ENCODE results near the gene SEMA5B.

- TF ChIP-seq YY1 (IDR thresholded peaks at IDR 0.05; ENCODE audit: insufficient read depth, insufficient read length): no peak
- no peak for TF ChIP-seq SUZ12 (IDR thresholded peaks at IDR 0.05; ENCODE audit: extremely low read depth, insufficient read depth, insufficient read length)
- no peak for TF ChIP-seq ZNF274 (IDR thresholded peaks at IDR 0.05; ENCODE audit: low read depth, low read length)
These were observed 39.0 kb upstream of the SEMA5B start for GRCh38 chr3:123066599-123066895.

All from NT2/D1 (cell line).